HG02870 (cell line): Measurements from ENCODE around the gene KISS1R.
A peak's percentile ranks its signal among the peaks of the same experiment; 100 is the strongest.
"Not testable (repeated sequence)": the region's sequence is repeated elsewhere in the genome, so short reads cannot be mapped to it uniquely, and the experiment has no call there.

Source experiments
- ATAC-seq: cut with Tn5 transposase; IDR thresholded peaks from one replicate; pipeline ENCODE4 v1.9.1; 2021; ENCODE audit warnings: mild to moderate bottlenecking, moderate library complexity; ENCODE audit not compliant: unreplicated experiment

Gene KISS1R

DNA sequence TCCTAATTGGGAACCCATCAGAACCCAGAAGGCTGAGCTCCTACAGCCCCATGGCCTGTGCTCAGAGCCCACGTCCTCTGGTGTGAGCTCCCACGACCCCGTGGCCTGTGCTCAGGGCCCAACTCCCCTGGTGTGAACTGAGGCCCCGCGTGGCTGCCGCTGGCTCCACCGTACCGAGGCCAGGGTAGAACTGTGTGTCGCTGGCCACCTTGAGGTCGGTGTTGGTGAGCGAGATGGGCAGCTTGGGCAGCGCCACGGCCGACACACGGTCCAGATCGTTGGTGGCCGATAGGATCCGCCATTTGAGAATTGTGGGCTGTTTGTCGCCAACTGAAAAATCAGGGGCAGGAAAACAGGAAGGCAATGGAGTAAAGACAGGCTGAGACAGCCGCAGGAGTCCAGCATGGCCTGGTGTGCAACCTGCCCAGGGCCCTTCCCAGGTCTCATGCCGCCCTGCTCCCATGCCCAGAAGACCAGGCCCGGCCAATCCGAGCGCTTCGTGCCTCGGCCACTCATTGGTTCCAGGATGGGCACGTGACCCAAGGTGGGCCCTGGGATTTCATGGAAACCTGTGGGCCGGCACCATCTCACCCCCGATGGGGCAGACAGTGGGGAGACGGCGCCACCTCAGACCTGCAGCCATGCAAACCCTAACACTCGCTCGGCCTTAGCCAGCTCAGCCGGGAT lies 35.6 kb upstream of the KISS1R start:
- no peak for ATAC-seq

DNA sequence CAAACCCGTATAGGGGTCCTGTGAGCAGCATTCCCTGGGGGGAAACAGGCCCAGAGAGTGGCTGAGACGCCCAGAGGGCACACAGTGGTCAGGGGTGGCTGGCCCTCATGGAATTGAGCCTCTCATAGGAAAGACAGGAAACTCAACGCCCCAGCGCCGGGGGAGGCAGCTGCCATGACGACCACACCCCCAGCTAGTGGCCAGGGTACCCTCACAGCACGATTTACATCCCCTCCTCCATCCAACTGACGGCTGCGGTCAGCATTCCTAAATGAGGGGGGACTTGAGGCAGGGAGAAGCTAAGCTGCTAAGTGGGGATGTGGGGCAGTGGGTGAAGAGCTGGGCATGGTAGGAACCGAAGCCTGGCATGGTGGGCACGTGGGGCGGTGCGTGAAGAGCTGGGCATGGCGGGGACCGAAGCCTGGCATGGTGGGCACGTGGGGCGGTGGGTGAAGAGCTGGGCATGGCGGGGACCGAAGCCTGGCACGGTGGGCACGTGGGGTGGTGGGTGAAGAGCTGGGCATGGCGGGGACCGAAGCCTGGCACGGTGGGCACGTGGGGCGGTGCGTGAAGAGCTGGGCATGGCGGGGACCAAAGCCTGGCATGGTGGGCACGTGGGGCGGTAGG lies 34.1 kb upstream of the KISS1R start:
- ATAC-seq = no peak

DNA sequence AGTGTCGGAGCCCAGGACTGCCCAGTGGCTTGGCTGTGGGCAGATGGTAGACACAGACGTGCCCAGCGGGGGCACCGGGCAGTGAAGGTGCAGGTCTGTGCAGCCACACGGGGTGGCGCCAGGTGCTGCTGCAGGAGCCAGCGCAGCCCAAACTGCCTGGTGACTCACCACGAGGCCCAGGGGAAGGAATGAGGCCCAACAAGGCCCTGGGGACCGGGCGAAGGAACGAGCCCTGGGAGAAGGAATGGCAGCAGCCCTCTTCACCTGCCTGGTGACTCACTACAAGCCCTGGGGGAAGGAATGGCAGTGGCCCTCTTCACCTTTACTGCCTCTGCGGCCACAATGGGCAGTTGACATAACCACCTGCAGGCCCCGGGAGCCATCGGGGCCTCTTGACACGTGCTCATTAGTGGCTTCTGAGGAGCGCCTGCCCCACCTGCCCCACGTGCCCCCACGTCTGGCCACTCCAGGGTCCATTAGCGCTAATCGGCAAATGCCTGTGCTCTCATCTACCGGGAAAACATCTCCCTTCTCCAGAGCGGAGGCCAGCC lies 33.4 kb upstream of the KISS1R start:
- no peak for ATAC-seq

DNA sequence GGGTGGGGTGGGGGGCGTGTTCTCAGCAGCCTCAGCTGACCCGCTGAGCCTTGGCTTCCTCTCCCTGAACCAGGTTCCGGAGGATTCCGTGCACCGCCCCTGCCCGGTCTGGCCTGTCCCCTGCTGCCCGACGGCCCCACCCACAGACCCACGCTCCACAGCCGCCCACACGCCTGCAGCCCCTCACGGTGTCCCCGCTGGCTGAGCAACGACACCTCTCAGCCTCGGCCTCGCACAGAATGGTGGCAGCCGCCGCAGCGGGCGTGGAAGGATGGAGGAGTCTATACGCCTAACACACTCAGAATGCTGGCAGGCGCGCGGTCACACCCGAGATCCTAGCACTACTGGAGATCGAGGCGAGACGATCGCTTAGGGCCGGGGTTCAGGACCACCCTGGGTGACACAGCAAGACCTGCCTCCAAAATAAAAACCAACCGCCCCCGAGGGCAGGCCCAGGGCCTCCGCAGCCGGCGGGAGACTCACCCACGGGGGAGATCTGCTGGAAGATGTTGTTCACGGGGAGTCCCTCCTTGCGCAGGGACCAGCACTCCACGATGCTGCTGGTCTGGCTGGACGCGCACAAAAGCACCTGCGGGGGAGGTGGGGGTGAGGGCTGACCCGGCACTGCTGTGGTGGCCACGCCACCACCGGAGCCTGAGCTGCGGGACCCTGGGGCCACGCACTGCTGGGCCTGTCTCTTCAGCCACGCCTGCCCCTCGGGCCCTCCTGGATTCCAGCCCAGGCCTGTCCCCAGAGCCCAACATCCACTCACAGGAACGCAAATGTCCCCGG lies 32.5 kb upstream of the KISS1R start:
- ATAC-seq = no peak

DNA sequence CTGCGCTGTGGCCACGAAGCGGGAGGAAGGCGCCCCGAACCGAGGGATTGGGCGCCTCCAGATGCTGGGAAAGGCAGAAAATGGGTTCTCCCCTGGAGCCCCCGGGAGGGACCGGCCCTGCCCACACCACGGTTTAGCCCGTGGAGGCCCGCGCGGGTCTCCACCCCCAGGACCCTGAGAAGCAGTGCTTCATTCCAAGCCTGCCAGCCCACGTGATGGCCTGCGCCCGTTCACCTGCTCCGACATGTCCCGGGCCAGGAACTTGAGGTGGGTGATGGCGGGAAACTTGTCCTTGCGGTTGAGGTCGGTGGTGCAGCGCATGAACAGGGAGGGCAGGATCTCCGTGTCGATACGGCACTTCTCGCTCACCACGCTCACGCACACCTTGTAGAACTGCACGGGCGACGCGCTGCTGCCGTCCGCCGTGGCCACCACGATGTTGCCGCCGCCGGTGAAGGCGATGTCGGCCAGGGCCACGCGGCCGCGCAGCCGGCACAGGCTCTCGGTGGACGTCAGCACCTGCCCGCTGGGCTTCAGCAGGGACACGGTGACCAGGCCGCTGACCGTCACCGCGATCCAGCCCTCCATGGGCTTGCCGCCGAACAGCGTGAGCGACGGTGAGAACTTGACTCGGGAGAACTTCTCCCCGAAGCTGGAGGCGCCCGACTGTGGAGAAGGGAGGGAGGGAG lies 31.5 kb upstream of the KISS1R start:
- ATAC-seq = no peak

DNA sequence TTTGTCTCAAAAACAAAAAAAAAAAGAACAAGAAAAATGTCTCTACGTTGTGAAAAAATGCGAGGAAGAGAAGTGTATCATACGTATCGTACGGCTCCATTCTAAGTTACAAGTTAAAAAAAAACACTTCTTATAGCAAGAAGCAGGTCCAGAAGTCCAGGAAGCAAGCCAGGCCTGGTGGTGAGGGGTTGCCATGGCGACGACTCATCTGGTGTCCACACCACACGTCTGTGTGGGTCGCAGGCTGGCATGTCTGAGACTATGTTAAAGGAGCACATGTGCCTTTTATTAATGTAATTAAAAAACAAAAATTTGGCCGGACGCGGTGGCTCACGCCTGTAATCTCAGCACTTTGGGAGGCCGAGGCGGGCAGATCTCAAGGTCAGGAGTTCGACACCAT lies 30.1 kb upstream of the KISS1R start:
- ATAC-seq = no peak

DNA sequence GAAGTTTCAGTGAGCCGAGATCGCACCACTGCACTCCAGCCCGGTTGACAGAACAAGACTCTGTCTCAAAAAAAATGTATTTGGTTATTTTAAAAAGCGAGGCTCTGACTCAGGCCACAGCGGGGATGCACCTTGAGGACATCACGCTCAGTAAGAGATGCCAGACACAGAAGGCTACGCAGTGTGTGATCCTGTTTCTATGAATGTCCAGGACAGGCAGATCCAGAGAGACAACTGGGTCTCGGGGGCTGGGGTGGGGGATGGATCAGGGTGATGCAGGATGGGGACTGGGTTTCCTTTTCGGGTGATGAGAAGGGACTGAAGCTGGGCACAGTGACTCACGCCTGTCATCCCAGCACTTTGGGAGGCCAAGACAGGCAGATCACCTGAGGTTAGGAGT lies 29.5 kb upstream of the KISS1R start:
- no peak for ATAC-seq

DNA sequence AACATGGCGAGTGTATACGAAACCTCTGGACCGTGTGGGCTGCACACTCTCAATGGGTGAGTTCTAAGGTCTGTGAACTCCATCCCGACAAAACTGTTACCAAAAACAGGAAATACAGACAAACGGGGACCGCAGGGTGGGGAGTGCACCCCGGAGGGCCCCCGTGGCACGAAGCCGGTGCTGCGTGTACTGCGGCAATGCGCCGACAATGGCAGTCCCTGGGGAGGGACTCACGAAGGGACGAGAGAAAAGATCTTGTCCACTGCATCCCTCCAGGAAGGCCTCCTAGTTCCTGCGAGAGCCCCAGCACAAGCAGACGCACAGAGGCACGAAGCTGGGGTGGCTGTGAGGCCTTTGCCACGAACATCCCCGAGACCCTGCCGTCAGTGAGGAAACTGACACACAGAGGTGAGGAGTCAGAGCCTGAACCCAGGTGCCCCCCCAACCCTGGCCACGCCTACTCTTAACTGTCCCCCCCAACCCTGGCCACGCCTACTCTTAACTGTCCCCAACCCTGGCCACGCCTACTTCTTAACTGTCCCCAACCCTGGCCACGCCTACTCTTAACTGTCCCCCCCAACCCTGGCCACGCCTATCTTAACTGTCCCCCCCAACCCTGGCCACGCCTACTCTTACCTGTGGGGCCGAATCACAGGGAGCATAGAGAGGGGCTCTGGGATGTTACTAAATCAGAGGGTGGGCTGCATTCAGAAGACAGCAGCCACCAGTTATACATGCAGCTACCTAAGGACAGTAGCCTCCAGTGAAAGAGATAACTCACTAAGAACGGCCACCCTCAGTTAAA lies 28.4 kb upstream of the KISS1R start:
- ATAC-seq = no peak

DNA sequence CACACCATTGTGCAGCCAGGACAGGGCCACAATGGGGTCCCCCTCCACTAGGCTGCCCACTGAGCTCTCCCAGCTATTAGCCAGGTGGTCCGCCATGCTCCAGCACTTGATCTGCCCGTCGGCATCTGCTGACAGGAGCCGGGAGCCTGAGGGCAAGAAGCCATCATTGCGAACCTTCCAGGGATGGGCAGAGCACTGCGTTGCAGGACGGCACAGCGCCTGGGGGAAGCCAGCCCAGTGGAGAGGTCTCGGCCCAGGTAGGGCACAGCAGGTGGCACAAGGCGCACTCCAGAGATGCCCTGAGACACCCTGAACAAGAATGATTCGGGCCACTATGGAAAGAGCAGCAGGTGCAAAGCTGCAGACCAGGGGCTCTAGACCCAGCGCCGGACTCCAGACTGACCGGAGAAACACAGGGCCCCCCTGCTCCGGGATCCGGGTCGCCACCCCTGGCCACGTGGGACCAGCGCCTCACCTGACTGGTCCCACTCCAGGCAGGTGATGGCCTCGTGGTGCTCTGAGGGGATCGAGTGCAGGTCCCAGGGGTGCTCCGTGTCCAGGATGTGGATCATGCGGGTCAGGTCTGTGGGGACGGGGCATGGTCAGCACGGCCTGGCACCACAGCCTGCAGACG lies 27.4 kb upstream of the KISS1R start:
- ATAC-seq = no peak

DNA sequence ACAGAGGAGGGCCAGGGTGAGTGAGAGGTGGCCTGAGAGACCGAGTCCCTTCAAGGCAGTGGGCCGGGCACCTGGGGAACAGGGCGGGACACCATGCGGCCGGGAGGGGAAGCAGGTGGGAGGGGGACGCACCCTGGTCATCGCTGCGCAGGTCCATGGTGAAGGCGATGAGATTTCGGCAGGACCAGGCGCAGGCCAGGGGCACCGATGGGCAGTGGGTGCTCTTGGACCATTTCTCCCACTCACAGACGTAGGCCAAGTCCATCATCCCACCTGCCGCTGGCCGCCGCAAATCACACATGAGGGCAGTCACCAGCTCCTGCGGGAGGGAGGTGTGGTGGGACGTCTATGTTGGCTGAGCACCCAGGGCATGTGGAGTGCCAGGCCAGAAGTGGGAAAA lies 26.3 kb upstream of the KISS1R start:
- ATAC-seq = no peak

DNA sequence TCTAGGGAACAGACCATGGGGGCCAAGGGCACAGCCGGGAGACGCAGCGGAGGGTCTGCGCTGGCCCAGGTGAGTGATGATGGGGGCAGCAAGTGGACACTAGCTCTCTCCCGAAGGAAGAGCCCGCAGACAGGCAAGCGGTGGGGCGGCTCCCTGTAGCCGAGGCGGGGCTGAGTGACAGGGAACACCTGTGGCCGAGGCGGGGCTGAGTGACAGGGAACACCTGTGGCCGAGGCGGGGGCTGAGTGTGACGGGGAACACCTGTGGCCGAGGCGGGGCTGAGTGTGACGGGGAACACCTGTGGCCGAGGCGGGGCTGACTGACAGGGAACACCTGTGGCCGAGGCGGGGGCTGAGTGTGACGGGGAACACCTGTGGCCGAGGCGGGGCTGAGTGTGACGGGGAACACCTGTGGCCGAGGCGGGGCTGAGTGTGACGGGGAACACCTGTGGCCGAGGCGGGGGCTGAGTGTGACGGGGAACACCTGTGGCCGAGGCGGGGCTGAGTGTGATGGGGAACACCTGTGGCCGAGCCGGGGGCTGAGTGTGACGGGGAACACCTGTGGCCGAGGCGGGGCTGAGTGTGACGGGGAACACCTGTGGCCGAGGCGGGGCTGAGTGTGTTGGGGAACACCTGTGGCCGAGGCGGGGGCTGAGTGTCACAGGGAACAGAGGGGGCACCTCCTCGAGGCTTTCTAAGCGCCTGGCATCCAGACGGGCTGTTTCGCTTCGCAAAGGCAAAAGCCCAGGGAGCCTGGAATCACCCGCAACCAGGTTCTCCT lies 25.5 kb upstream of the KISS1R start:
- not testable (repeated sequence) for ATAC-seq

DNA sequence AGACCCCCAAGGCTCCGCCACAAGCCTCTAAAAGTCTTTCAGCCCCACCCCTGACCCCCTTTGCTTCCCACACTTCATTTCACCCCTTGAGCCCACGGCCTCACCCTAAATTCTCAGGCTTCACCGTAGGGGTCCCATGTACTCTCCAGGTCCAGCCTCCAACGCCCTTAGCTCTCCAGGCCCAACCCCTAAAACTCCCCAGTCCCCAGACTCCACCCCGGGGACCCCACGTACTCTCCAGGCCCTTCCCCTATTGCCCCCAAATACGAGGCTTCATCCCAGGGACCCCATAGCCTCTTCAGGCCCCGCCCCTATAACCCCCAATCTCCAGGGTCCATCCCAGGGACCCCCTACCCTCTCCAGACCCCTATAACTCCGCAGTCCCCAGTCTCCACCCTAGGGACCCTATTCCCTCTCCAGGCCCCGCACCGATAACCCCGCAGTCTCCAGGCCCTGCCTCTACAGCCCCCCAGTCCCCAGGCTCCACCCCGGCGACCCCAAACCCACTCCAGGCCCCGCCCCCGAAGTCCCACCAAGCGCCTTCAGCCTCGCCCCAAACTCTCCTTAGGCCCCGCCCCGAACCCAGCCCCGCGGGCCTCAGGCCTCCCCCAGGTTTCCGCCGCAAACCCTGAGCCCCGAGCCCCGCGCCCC lies 24.8 kb upstream of the KISS1R start:
- no peak for ATAC-seq

DNA sequence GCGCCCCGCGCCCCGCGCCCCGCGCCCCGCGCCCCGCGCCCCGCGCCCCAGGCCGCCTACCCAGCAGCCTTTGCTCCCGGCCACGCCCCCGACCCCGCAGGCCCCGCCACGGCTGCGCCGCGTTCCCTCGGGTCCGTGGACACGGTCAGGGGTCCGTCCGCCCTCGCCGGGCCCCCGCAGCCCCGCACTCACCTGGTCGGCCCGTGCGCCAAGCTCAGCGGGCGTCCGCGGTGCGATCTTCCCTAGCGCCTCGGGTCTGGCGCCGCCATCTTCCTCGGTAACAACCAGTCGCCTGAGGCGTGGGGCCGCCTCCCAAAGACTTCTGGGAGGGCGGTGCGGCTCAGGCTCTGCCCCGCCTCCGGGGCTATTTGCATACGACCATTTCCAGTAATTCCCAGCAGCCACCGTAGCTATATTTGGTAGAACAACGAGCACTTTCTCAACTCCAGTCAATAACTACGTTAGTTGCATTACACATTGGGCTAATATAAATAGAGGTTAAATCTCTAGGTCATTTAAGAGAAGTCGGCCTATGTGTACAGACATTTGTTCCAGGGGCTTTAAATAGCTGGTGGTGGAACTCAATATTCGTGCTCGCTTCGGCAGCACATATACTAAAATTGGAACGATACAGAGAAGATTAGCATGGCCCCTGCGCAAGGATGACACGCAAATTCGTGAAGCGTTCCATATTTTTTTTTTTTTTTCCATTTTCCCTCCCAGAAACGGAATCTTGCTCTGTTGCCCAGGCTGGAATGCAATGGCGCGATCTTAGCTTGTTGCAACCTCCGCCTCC lies 24.0 kb upstream of the KISS1R start, which contains the start of the genes MED16 and RNU6-9:
MED16 (minus strand) TSS at position 294 of the 796 bp plus-strand sequence. CDS start 2,056 bp downstream, outside the sequence.
RNU6-9 (plus strand) TSS at position 591 of the 796 bp plus-strand sequence.
- peak; percentile 70 for ATAC-seq

DNA sequence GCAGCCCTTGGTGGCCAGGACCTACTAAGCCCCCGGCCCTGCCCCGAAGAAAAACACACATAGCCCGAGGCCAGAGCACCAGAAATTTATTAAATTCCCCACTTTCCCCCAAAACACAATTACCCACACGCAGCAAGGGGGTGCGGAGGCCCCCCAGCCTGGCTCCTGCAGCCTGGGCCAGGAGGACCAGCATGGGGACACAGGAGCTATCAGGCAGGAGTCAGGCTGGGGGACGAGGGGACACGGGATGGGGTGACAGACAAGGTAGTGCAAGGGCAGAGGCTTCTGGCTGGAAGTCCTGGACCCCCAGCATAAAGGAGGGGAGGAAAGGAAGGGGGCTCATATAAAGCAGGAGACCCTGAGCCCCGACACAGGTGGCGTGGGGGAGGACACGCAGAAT lies 20.7 kb upstream of the KISS1R start:
- no peak for ATAC-seq

DNA sequence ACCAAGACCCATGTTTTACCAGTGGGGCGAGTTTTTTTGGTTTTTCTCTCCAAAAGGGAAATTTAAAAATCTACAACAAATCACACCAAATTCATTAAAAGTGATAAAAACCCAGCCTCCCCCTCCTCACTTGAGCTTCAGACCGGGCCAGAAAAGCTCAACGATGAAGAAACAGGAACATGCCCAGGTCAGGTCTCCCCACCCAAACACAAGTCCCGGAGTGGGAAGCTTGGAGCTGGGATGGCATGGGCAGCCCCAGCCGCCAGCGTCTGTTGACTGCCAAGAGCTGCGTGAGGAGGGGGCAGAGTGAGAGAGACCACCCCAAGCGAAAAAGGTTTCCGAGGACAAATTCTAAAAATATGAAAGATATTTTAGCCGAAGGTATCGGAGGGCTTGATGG lies 20.1 kb upstream of the KISS1R start:
- ATAC-seq = no peak

DNA sequence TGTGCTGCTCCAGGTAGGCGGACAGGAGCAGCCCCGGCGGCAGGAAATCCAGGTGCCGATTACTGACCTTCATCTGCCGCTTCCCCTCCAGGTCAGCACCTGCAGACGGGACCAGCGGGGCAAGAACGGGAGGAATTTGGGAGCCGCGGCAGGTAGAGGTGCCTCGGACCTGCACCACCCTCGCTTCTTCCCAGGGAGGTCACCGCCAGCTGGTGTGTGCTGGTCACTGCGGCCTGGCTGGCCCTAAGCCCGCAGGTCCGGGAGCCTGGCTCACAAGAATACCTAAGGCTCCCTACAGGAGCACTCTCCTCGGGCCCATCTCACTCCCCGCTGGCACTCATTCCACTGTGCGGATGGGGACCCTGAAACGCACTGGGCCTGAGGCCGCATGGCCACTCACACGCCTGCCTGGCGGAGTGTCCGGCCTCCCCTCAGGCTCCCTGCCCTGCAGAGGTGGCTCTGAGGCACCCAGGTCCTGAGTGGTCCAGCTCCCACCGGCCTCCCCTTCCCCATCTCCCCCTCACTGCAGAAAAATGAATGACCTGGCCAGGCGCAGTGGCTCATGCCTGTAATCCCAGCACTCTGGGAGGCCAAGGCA lies 19.6 kb upstream of the KISS1R start:
- ATAC-seq = no peak

DNA sequence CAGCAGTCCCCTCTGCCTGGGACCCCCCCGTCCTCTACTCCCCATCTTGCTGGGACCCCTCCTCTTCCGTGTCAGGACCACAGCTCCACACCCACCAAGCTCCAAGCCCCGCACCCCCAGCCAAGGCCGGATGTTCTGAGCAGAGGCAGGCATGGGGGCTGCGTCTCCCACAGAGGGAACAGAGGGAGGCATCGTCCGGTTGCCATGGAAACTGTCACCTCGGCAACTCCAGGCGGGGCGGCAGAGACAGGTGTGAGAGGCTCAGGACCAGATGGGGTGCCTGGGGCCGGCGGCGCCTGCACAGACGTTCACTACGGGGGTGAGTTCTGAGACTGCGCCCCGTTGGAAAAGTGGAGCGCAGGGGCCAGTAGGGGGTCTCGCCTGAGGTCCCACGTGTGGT lies 18.5 kb upstream of the KISS1R start:
- no peak for ATAC-seq
